ENCODE measurements around the gene FRMD4A.

FRMD4A gene

GRCh38 chr10:13643016-13643415, 687.7 kb downstream of the FRMD4A start:
- no peak for DNase-seq (ENCODE audit: low spot score)

GRCh38 chr10:13642293-13642692, 688.4 kb downstream of the FRMD4A start:
- DNase-seq (ENCODE audit: low spot score) = no peak

- DNase-seq (ENCODE audit: low spot score) = no peak
Measured at GRCh38 chr10:13637894-13638293, 692.8 kb downstream of the FRMD4A start.

GRCh38 chr10:13637303-13637856, 693.3 kb downstream of the FRMD4A start:
- DNase-seq (ENCODE audit: low spot score) = no peak

GRCh38 chr10:13636776-13637175, 693.9 kb downstream of the FRMD4A start:
- DNase-seq (ENCODE audit: low spot score) = no peak

GRCh38 chr10:13634207-13634606, 696.5 kb downstream of the FRMD4A start:
- no peak for DNase-seq (ENCODE audit: low spot score)

GRCh38 chr10:13633689-13634088, 697.0 kb downstream of the FRMD4A start:
- DNase-seq (ENCODE audit: low spot score) = no peak

- DNase-seq (ENCODE audit: low spot score) = no peak
Measured at GRCh38 chr10:13632884-13633440, 697.8 kb downstream of the FRMD4A start.

GRCh38 chr10:13632440-13632839, 698.3 kb downstream of the FRMD4A start:
- DNase-seq (ENCODE audit: low spot score) = no peak

GRCh38 chr10:13631594-13631993, 699.1 kb downstream of the FRMD4A start:
- DNase-seq (ENCODE audit: low spot score) = no peak

- DNase-seq (ENCODE audit: low spot score) = no peak
Measured at GRCh38 chr10:13630231-13630630, 700.5 kb downstream of the FRMD4A start.

- no peak for DNase-seq (ENCODE audit: low spot score)
Measured at GRCh38 chr10:13629116-13629515, 701.6 kb downstream of the FRMD4A start.

- DNase-seq (ENCODE audit: low spot score) = no peak
Measured at GRCh38 chr10:13628661-13629060, 702.1 kb downstream of the FRMD4A start.

- no peak for DNase-seq (ENCODE audit: low spot score)
Measured at GRCh38 chr10:13627459-13628310, 703.0 kb downstream of the FRMD4A start.

GRCh38 chr10:13624630-13625029, 706.1 kb downstream of the FRMD4A start:
- no peak for DNase-seq (ENCODE audit: low spot score)

GRCh38 chr10:13621931-13622330, 708.8 kb downstream of the FRMD4A start:
- no peak for DNase-seq (ENCODE audit: low spot score)

- DNase-seq (ENCODE audit: low spot score) = no peak
Measured at GRCh38 chr10:13617116-13617515, 713.6 kb downstream of the FRMD4A start.

GRCh38 chr10:13615650-13616300, 714.9 kb downstream of the FRMD4A start:
- no peak for DNase-seq (ENCODE audit: low spot score)

- no peak for DNase-seq (ENCODE audit: low spot score)
Measured at GRCh38 chr10:13614530-13615332, 716.0 kb downstream of the FRMD4A start.

- DNase-seq (ENCODE audit: low spot score) = peak; percentile 59
Measured at GRCh38 chr10:13613519-13613918, 717.2 kb downstream of the FRMD4A start.

GRCh38 chr10:13612654-13613373, 717.9 kb downstream of the FRMD4A start:
- peak; percentile 30 for DNase-seq (ENCODE audit: low spot score)
